ENCODE data around the gene APOL5. TPM values are rescaled to one million over a fixed set of nuclear protein-coding genes. Genes with fewer than 3 reads are reported as not detected.

Gene APOL5
- total RNA-seq, 2 donors from 2014 or later: not detected

GRCh38 chr22:35766654-35767580 lies 49.2 kb downstream of the APOL5 start:
- no peak overlapping the region for H3K27ac ChIP-seq

GRCh38 chr22:35769974-35770373 lies 52.3 kb downstream of the APOL5 start:
- H3K36me3 ChIP-seq: no peaks in the 10 kb centered on the region
- no peaks in the 10 kb centered on the region for H3K27me3 ChIP-seq (replicated peaks; ENCODE audit: insufficient read depth)
- no peak overlapping the region for H3K4me3 ChIP-seq
- no peak overlapping the region for H3K27ac ChIP-seq
- intact Hi-C loops (cut with DNase I): no loop called here
- no peaks in the 10 kb centered on the region for H3K4me1 ChIP-seq (replicated peaks)
- DNase-seq (ENCODE audit: low spot score): no peak
- no peaks in the 10 kb centered on the region for H3K9me3 ChIP-seq
- no peak for TF ChIP-seq POLR2A (IDR thresholded peaks at IDR 0.05)
- no peak for TF ChIP-seq POLR2AphosphoS5 (IDR thresholded peaks at IDR 0.05)
- no peak for TF ChIP-seq CTCF (IDR thresholded peaks at IDR 0.05)

More at GRCh38 chr22:35766654-35767580, 49.2 kb downstream of the APOL5 start:
- H3K36me3 ChIP-seq: no peaks in the 10 kb centered on the region
- DNase-seq (ENCODE audit: low spot score): no peak
- TF ChIP-seq POLR2AphosphoS5 (IDR thresholded peaks at IDR 0.05) (no peak), POLR2A (IDR thresholded peaks at IDR 0.05) (no peak)
- H3K9me3 ChIP-seq: no peaks in the 10 kb centered on the region
- no peaks in the 10 kb centered on the region for H3K4me1 ChIP-seq (replicated peaks)
- H3K27me3 ChIP-seq (replicated peaks; ENCODE audit: insufficient read depth): no peaks in the 10 kb centered on the region
- no peak overlapping the region for H3K4me3 ChIP-seq
- intact Hi-C loops (cut with DNase I): no loop called here
- WGBS: 76% methylated on average over 10 of the region's 10 CpGs

GRCh38 chr22:35775339-35775738 lies 57.7 kb downstream of the APOL5 start:
- TF ChIP-seq CTCF (IDR thresholded peaks at IDR 0.05) (no peak), POLR2A (IDR thresholded peaks at IDR 0.05) (no peak), POLR2AphosphoS5 (IDR thresholded peaks at IDR 0.05) (no peak)

GRCh38 chr22:35777335-35777975 lies 59.8 kb downstream of the APOL5 start:
- no peak for DNase-seq (ENCODE audit: low spot score)
- Histone ChIP-seq H3K4me3 (no peak overlapping the region), H3K4me1 (replicated peaks) (no peaks in the 10 kb centered on the region), H3K36me3 (no peaks in the 10 kb centered on the region), H3K27me3 (replicated peaks; ENCODE audit: insufficient read depth) (no peaks in the 10 kb centered on the region), H3K27ac (no peak overlapping the region), H3K9me3 (no peaks in the 10 kb centered on the region)
- WGBS: 88% methylated on average over 4 of the region's 4 CpGs
- TF ChIP-seq POLR2AphosphoS5 (IDR thresholded peaks at IDR 0.05) (no peak), CTCF (IDR thresholded peaks at IDR 0.05) (no peak), POLR2A (IDR thresholded peaks at IDR 0.05) (no peak)
- intact Hi-C loops (cut with DNase I): no loop called here

More at GRCh38 chr22:35775339-35775738, 57.7 kb downstream of the APOL5 start:
- Histone ChIP-seq H3K27ac (no peak overlapping the region), H3K9me3 (no peaks in the 10 kb centered on the region), H3K4me1 (replicated peaks) (no peaks in the 10 kb centered on the region), H3K36me3 (no peaks in the 10 kb centered on the region), H3K4me3 (no peak overlapping the region), H3K27me3 (replicated peaks; ENCODE audit: insufficient read depth) (no peaks in the 10 kb centered on the region)
- intact Hi-C loops (cut with DNase I): no loop called here
- 92% methylated on average over 2 of the region's 2 CpGs for WGBS
- no peak for DNase-seq (ENCODE audit: low spot score)

Other genes with a start within 250 kb of the APOL5 start
- gene RASD2, start 177.0 kb upstream of the APOL5 start, total RNA-seq: 1 to 10 TPM; 6.2 to 8.0 TPM
- gene MB, start 100.5 kb upstream of the APOL5 start, total RNA-seq: 10 to 100 TPM in 1 of 2 donors, 1 to 10 TPM in 1; 9.9 to 71.8 TPM
- gene APOL6, start 69.4 kb upstream of the APOL5 start, total RNA-seq: 10 to 100 TPM in 1 of 2 donors, 1 to 10 TPM in 1; 8.7 to 14.6 TPM